Activated CD8-positive, alpha-beta memory T cell treated with anti-CD3 and anti-CD28 coated beads for 24 hours (primary cell): Measurements from ENCODE around the gene CACNA1I.

ENCODE experiments used
- DNase-seq: peaks from one replicate; pipeline ENCODE4 v3.0.0-alpha.2; 2020

The CACNA1I gene

GRCh38 chr22:39568278-39568981 is 2.1 kb upstream of the CACNA1I start:
- DNase-seq, result no peak

- DNase-seq, result no peak
Observed at GRCh38 chr22:39569066-39569465, 1.5 kb upstream of the CACNA1I start.

DNA sequence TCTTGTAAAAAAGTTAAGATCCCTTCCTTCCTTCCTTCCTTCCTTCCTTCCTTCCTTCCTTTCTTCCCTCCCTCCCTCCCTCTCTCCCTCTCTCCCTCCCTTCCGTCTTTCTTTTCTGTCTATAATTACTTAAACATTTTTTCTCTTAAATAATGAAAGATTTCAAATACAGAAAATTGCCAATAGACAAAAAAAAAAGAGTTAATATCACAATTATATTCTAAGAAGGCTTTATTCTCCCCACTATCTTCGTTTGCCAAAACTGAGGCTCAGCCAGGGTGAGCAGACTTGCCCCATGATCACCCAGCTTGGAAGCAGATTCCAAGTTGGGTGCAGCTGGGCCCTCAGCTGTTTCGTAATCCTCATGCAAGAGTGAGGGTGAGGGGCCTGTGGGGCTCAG is 327 bp upstream of the CACNA1I start:
- DNase-seq, result no peak

DNA sequence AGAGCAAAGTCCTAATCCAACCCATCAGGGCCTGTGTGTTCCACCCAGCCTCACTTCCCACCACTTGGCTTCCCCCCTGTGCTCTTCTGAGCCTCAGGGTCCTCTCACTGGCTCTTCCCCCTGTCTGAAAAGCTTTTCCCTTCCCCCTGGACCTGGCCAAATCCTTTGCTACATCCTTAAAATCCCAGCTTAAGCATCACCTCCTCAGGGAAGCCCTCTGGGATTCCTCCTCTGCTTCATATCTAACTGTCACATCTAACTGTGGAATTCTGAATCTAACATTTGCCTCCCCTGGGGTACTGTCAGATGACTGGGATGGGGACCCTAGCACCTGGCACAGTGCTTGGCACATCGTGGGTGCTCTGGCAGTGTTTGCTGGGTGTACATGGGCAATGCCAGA is 985 bp downstream of the CACNA1I start:
- no peak for DNase-seq

DNA sequence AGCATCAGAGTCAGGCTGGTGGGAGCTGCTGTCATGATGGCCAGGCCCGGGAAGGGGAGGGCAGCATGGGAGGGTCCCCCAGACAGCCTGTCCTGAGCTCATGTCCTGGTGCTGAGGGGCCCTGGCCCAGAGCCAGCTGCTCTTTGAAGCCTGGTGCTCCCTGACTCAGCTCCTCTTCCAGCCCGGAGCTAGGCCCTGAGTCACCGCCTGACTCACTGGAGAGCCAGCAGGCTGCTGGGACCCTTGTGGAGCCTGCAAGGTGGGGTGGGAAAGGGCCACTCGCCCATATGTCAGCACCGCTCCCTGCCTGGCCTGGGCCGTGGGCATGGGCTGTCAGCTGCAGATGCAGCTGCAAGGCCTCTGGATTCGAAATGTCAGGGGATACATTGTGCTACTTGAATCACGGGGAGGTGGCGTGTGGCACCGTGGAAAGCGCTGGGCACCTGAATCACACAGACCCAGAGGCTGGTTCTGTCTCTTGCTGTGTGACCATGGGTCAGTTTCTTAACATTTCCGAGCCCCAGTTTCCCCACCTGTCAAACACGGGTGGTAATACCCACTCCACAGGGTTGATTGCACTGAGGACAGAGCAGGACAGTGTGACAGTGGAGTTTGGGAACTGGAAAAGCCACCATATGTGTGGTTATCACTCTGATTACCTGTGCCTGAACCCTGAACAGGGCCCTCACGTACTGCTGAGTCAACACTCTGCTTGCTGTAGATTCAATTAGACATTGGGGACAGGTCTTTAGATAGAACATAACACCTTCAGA is 4.4 kb downstream of the CACNA1I start:
- DNase-seq, result no peak

GRCh38 chr22:39575552-39575825 is 4.9 kb downstream of the CACNA1I start:
- DNase-seq, result no peak

- DNase-seq, result no peak
Observed at GRCh38 chr22:39576027-39576426, 5.5 kb downstream of the CACNA1I start.

- DNase-seq, result no peak
Observed at GRCh38 chr22:39577366-39577765, 6.8 kb downstream of the CACNA1I start.

DNA sequence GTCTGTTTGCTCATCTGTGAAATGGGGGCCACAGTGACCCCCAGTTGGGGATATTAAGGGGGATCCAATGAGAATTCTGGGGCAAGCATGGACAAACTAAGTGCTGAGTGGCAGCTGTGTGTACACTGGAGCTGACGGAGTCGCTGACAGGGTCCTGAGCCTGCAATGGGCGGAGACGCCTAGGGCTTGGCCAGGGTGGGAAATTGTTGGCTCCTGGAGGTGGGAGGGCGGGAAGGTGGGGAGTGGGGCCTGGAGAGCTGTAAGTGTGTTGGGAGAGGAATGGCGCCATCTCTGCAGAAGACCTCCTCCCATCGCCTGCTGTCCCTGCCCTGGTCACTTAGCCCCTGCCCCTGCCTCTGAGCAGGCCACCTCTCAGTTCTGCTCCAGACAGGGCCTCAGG is 7.3 kb downstream of the CACNA1I start:
- no peak for DNase-seq

DNA sequence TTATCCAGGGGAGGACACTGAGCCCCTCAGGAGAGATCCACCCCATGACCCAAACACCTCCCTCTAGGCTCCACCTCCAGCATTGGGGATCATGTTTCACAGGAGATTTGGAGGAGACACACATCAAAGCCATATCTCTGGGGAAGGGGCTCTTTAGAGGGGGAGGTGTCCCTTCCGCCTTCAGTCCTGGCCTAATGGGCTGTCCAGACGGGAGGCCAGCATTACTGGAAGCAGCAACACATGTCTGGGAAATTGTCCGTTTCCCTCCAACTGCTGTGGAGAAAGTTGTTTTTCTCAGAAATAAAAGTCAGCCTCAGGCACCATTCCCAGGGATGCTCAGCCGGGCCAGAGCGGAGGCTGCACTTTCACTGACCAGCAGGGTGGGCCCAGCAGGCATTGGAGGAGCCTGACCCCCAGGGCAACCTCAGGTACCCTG is 9.5 kb downstream of the CACNA1I start:
- DNase-seq, result no peak

GRCh38 chr22:39580795-39581194 is 10.2 kb downstream of the CACNA1I start:
- DNase-seq, result no peak

DNA sequence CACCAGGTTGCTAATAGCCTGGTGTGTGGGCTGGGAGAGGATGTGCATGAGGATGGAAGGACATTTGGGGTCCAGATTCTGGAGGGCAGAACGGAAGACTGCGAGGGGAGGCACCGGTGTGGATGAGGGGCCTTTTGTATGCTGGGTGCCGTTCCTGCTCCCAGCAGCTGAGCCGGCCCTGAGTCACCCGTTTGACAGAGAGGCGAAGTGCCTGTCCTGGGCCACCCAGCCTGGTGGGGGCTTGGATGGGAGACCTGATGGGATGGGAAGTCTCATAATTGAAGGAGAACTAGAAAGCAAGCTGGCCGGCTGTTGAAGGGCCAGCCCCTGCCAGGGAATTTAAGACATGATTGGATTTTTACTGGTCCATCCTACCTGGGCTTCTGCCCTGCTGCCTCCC is 10.8 kb downstream of the CACNA1I start:
- DNase-seq, result no peak

- no peak for DNase-seq
Observed at GRCh38 chr22:39583066-39583667, 12.6 kb downstream of the CACNA1I start.

- no peak for DNase-seq
Observed at GRCh38 chr22:39589875-39590274, 19.3 kb downstream of the CACNA1I start.

- DNase-seq, result no peak
Observed at GRCh38 chr22:39592081-39593065, 21.8 kb downstream of the CACNA1I start.

- DNase-seq, result no peak
Observed at GRCh38 chr22:39593066-39593930, 22.7 kb downstream of the CACNA1I start.

GRCh38 chr22:39593931-39594285 is 23.4 kb downstream of the CACNA1I start:
- no peak for DNase-seq

DNA sequence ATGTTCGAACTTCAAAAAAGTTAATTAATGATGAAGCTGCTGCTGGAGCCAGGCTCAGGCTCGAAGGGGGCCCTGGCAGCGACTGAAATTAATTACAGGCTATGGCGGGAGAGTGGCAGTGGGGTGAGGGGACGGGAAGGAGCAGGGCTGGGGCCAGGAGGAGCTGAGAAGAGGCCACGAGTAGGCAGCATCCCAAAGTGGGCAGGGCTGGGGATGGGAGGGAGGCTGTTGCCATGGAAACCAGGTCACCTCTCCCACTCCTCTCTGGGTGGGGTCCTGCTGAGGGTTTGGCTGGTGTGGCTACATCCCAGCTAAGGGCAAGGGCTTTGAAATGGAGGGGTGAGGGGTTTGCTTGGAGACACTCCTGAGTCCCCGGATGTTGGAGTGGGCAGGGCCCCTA is 23.9 kb downstream of the CACNA1I start:
- DNase-seq, result no peak

DNA sequence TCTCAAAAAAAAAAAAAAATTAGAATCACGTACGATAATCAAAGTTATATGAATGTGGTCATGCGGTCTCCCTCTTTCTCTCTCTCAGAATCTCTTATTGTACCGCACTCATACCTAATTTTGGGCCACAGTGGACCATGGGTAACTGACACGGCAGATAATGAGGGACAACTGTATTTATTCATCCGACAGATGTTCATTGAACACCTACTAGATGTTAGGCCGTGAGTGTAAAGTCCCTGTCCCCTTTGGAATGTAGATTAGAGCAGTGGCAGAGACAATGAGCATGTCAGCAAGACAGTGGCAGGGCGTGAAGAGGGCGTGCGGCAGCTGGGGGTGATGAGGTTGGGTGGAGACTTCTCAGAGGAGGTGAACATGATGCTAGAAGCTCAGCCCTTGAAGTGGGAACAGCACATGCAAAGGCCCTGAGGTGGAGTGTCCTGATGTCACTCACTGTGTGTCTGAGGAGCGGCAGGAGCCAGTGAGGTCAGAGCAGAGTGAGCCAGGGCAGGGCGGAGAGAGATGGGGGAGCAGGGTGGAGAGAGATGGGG is 25.1 kb downstream of the CACNA1I start:
- DNase-seq, result no peak

GRCh38 chr22:39596601-39597000 is 26.0 kb downstream of the CACNA1I start:
- DNase-seq, result no peak

- DNase-seq, result no peak
Observed at GRCh38 chr22:39597236-39597869, 26.8 kb downstream of the CACNA1I start.
